Left ventricle myocardium superior (tissue), 1 donor: ENCODE measurements around the gene LMAN1. TPM values are rescaled to one million over a fixed set of nuclear protein-coding genes. Genes with fewer than 3 reads are reported as not detected.

Experiments used
- ATAC-seq: fragments of 200-7000 bp; cut with Tn5 transposase; one replicate; pipeline ENCODE4 v1.9.1; 2020; ENCODE audit warnings: mild to moderate bottlenecking, moderate library complexity
- DNase-seq: peaks from one replicate; pipeline ENCODE4 v3.0.0-alpha.2; 2020
- intact Hi-C: fragments of 100-400 bp; cut with micrococcal nuclease; formaldehyde crosslinking; loops from one replicate; pipeline ENCODE4 v1.11.0; 2022
- long read RNA-seq: library from polyadenylated mRNA; unstranded; transcript quantifications from one replicate; pipeline ENCODE4 v2.0.0, GENCODE V29; 2021
- total RNA-seq: library from RNA; stranded (reverse); fragmentation: NEBNext Ultra II Directional; extraction: Animal tissue kit (Norgen Biotek cat#: 25700); gene quantifications from one replicate; pipeline ENCODE4 v1.2.1, GENCODE V29; 2021
- donor health status: DM: no; HTN: yes; CAD: no; lungs with severe emphysema.

LMAN1 gene
- 53.6 TPM for total RNA-seq
- long read RNA-seq, full-length matches to known transcripts, result 66 of 104 reads
- long read RNA-seq, partial matches to known transcripts, result 27 of 104 reads
- long read RNA-seq, other reads (novel, unspliced or antisense), result 11 of 104 reads

- ATAC-seq, result peak; percentile 100
- intact Hi-C loops, result no loop called here
- DNase-seq, result peak; percentile 99
These were observed at the start of gene LMAN1 for GRCh38 chr18:59358712-59359575. Gene LMAN1, minus strand, starts transcription at chr18:59359265. Its CDS starts 21 bp downstream, at chr18:59359244.

DNA sequence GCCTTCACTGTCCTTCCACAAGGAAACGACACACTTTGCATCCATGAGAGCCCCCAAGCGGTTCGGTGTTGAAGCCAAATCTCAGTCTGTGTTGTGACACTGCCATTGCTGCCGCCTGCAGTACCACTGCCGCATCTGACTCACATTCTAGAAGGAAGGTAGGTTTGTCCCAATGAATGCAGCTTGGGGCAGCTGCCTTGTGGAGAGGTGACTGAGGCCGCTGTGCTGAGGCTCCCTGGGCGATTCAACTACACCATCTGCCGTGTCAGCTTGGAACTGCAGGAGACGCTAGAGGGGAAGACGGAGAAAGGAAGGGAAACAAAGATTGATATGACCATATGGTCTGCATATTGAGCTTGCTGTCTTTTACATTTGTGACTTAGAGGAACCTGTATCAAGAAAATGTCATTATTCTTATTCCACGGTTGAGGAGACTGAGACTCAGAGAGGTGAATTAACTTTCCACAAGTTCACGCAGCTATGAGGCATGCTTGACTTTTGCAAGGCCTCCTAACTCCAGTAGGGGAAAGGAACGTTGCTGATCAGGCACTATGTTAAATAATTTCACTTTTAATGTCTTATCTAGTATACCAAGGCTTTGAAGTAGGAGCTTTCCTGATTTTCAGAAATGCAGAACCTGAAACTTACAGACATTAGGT lies 43.5 kb upstream of the LMAN1 start:
- peak; percentile 70 for DNase-seq
- intact Hi-C loops, result loop anchor here (5.0 kb wide), 2 partner anchors 95 to 155 kb away; no protein-coding TSS in a partner anchor
- peak; percentile 92 for ATAC-seq

DNA sequence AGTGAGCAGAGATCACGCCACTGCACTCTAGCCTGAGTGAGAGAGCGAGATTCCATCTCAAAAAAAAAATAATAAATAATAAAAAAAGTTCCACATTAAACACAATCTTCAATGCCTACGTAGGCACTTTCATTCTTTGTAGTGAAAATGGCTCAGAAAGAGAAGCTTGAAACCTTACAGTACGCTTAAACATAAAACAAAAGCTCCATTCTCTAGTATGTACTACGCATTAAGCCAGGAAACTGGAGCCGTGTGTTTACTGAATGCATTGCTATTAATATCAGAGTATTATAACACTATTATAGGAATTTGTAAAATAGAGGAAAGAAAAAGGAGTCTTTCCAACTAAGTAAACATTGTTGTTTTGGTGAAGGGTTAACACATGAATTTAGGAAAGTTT lies 41.3 kb upstream of the LMAN1 start:
- DNase-seq (no peak), ATAC-seq (no peak)
- intact Hi-C loops, result loop anchor here (5.0 kb wide), 2 partner anchors 93 to 153 kb away; no protein-coding TSS in a partner anchor

- ATAC-seq (no peak), DNase-seq (no peak)
- intact Hi-C loops, result no loop called here
These were observed 36.4 kb upstream of the LMAN1 start for GRCh38 chr18:59395226-59396175.

GRCh38 chr18:59393381-59393780 lies 34.3 kb upstream of the LMAN1 start:
- ATAC-seq (no peak), DNase-seq (no peak)
- intact Hi-C loops, result no loop called here

- no peak for DNase-seq
- ATAC-seq, result no peak
- intact Hi-C loops, result no loop called here
These were observed 29.8 kb upstream of the LMAN1 start for GRCh38 chr18:59388817-59389216.

GRCh38 chr18:59387687-59388565 lies 28.9 kb upstream of the LMAN1 start:
- intact Hi-C loops, result no loop called here
- ATAC-seq, result no peak
- no peak for DNase-seq

DNA sequence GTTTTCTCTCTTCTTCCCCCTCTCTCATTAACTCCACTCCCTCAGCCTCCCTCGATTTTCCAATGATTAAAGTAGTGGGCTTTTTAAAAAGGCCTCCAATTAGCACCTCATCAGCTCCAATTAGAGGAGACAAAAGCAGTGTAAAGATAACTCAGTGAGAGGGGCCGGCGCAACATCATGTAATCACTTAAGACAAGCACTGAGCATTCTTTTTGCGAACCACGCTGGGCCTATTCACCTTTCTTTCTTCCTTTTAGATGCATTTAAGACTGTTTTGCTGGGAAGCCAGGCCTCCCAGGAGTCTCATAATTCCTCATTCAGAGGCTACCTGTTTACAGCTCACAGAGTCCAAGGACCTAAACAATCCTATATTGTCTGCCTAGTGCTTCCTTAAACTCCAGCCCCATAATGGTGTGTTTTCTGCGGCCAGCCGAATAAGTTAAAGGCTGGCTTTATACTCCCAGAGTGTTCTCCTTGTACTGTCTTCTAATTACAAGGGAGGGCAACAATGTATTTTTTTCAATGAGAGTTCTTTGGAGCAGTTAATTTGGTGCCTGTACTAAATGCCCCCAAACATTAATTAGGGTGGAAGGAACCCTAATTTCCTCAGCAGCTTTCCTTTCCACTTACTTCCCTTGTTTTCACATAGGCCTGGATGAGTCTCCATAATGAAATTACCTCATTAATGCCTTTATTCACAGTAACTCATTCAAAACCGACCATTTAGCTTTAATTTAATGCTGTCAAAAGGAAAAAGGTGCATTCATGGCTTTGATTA lies 28.0 kb upstream of the LMAN1 start:
- DNase-seq (no peak), ATAC-seq (no peak)
- intact Hi-C loops, result no loop called here

DNA sequence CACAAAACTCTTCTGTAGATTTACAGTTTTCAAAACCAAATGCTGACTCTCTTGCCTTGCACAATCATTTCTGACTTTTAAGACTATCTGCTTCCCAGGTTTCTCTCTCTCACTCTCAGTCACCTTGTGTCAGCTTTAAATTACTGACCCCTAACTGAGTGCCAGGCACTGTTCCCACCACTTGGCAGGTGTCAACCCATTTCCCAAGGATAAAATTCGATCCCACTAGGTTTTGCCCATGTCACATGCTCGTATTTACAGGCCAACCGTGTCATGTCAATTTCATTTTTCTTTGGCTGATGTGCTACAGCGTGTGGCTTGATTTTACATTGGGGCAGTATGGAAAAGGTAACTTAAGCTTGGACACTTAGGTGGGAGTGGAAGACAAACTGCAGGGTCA lies 26.1 kb upstream of the LMAN1 start:
- intact Hi-C loops, result no loop called here
- ATAC-seq (no peak), DNase-seq (no peak)

DNA sequence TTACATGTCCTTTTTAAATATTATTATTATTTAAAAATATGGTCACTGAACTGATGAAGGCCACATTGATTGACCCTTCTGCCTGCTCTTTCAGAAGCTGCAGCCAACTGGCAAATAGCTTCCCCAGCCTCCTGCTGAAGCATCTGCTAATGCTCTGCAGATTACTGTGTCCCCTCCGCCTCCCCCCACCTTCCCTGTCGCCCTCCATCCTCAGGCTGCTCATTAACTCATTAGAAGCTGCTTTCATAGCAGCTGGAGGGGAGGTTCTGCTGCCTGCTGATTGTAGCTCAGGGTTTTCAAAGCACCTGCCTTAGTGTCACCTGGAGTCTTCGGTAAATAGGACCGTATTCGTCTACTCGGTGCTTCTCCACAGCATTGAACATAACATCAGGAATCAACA lies 24.8 kb upstream of the LMAN1 start:
- intact Hi-C loops, result no loop called here
- ATAC-seq (no peak), DNase-seq (no peak)

DNA sequence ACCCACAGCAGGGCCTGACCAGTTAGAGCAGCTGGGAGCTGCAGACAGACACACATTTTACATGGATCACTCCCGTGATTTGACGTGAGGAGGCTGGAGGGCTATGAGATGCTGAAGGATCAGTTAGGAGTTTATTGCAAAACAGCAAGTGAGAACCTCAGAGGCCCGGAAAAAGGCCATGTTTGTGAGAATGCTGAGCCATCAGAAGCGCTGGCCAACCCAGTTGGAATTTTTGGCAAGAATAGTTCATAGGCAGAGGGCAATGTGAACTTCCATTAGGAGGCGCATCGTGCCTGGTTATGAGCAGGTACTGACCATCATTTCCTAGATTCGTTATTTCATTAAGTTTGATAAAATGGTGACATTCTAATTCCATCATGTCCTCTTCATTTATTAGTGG lies 23.3 kb upstream of the LMAN1 start:
- intact Hi-C loops, result no loop called here
- no peak for ATAC-seq

GRCh38 chr18:59381949-59382348 lies 22.9 kb upstream of the LMAN1 start:
- intact Hi-C loops, result no loop called here
- ATAC-seq (no peak), DNase-seq (no peak)

More for the DNA sequence above, 23.3 kb upstream of the LMAN1 start:
- no peak for DNase-seq

DNA sequence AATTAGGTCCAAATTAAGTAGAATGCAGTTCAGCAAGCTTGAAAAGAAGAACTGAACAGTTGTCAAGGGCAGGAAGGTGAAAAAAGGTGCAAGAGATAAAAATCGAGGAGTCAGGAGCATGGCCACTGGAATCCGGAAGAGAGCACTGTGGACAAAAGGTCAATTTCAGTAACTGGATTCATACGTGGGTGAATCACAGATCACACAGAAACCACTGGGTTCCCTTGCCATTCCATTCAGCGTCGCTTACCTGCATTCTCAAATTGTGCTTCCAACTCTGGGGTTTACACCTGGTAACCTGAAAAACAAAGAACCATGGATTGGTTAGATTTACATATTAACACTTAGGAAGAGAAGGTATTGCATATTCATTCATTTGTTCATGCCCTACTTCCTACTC lies 21.6 kb upstream of the LMAN1 start:
- DNase-seq, result no peak
- ATAC-seq, result no peak
- intact Hi-C loops, result no loop called here

DNA sequence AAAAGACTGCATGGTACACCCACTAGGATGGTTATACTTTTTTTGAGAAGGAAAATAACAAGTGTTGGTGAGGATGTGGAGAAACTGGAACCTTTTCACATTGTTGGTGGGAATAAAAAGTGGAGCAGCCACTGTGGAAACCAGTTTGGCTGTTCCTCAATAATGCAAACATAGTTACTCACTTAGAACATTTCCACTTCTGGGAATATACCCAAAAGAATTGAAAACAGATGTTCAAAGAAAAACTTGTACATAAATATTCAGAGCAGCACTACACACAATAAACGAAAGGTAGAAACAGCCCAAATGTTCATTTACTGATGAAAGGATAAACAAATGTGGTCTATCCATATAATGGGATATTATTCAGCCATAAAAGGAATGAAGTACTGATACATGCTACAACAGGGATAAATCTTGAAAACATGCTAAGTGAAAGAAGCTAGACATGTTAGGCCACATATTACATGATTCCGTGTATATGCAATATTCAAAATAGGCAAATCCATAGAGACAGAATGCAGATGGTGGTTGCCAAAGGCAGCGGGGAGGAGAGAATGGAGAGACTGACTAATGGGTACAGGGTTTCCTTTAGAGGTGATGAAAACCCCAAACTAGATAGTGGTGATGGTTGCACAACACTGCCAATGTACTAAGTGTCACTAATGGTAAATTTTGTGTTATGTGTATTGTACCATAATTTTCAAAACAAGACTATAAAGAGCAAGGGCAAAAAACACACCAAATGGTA lies 20.9 kb upstream of the LMAN1 start:
- ATAC-seq (no peak), DNase-seq (no peak)
- intact Hi-C loops, result no loop called here

- intact Hi-C loops, result no loop called here
- DNase-seq (no peak), ATAC-seq (no peak)
These were observed 18.7 kb upstream of the LMAN1 start for GRCh38 chr18:59377613-59378337.

GRCh38 chr18:59376351-59376935 lies 17.4 kb upstream of the LMAN1 start:
- ATAC-seq, result no peak
- intact Hi-C loops, result no loop called here
- no peak for DNase-seq
